Liver (tissue), 9 donors: Measurements from ENCODE around the gene HHIPL1. TPM values are rescaled to one million over a fixed set of nuclear protein-coding genes. Genes with fewer than 3 reads are reported as not detected.

ENCODE experiments used
- DNase-seq: peaks from one replicate; pipeline ENCODE4 v3.0.0-alpha.2; 2017; ENCODE audit warnings: low spot score
- H3K27ac ChIP-seq, 2 donors: one replicate each; pipeline ENCODE4 v1.7.0; 2013; ENCODE audit warnings: inconsistent platforms in 2 of 2, low read length in 2 of 2, control low read depth in 1 of 2, low read depth in 1 of 2, mild to moderate bottlenecking in 1 of 2
- H3K27me3 ChIP-seq, 4 donors: one replicate each; pipeline versions ENCODE4 v1.6.1 to v1.7.0; 2013; ENCODE audit warnings: low read length in 3 of 4, inconsistent platforms in 1 of 4, mild to moderate bottlenecking in 1 of 4, moderate library complexity in 1 of 4; ENCODE audit not compliant: control insufficient read depth in 4 of 4, insufficient read depth in 4 of 4
- H3K36me3 ChIP-seq, 4 donors: one replicate each; pipeline versions ENCODE4 v1.6.1 to v1.7.0; 2013; ENCODE audit warnings: low read length in 3 of 4, mild to moderate bottlenecking in 3 of 4, low read depth in 1 of 4, moderate library complexity in 1 of 4; ENCODE audit not compliant: control insufficient read depth in 4 of 4, insufficient read depth in 3 of 4
- H3K4me1 ChIP-seq, 4 donors: one replicate each; pipeline versions ENCODE4 v1.6.1 to v1.7.0; 2013; ENCODE audit warnings: low read length in 3 of 4, mild to moderate bottlenecking in 3 of 4, moderate library complexity in 1 of 4; ENCODE audit not compliant: control insufficient read depth in 4 of 4, insufficient read depth in 4 of 4
- H3K4me3 ChIP-seq, 3 donors: one replicate each; pipeline versions ENCODE4 v1.6.1 to v1.7.0; 2013; ENCODE audit warnings: low read length in 3 of 3, control low read depth in 1 of 3, low read depth in 1 of 3, mild to moderate bottlenecking in 1 of 3
- H3K9ac ChIP-seq, 2 donors: one replicate each; pipeline ENCODE4 v1.7.0; 2013; ENCODE audit warnings: low read length in 2 of 2, mild to moderate bottlenecking in 2 of 2, moderate library complexity in 2 of 2, control low read depth in 1 of 2, low read depth in 1 of 2
- H3K9me3 ChIP-seq, 4 donors: one replicate each; pipeline versions ENCODE4 v1.6.1 to v1.7.0; 2013; ENCODE audit warnings: low read length in 3 of 4; ENCODE audit not compliant: control insufficient read depth in 4 of 4
- EGR1 ChIP-seq, 2 donors: IDR thresholded peaks; 2 replicates each; pipeline ENCODE4 v1.6.1; 2016 to 2018; ENCODE audit warnings: antibody characterized with exemption in 2 of 2, low read depth in 2 of 2
- GABPA ChIP-seq, 2 donors: IDR thresholded peaks in 1 of 2; conservative IDR thresholded peaks in 1 of 2; 2 replicates each; pipeline ENCODE4 v1.6.1; 2016; ENCODE audit warnings: antibody characterized with exemption in 2 of 2, mild to moderate bottlenecking in 1 of 2, moderate library complexity in 1 of 2
- HNF4A ChIP-seq, 2 donors: conservative IDR thresholded peaks; 2 replicates each; pipeline ENCODE4 v1.6.1; 2016; ENCODE audit warnings: antibody characterized with exemption in 2 of 2, mild to moderate bottlenecking in 2 of 2
- HNF4G ChIP-seq: IDR thresholded peaks from 2 replicates; pipeline ENCODE4 v1.6.1; 2016; ENCODE audit warnings: antibody characterized with exemption
- RXRA ChIP-seq, 2 donors: IDR thresholded peaks; 2 replicates each; pipeline ENCODE4 v1.6.1; 2017 to 2018; ENCODE audit warnings: antibody characterized with exemption in 2 of 2, mild to moderate bottlenecking in 1 of 2
- SP1 ChIP-seq: IDR thresholded peaks from 2 replicates; pipeline ENCODE4 v1.6.1; 2018; ENCODE audit warnings: antibody characterized with exemption, mild to moderate bottlenecking
- TAF1 ChIP-seq: conservative IDR thresholded peaks from 2 replicates; pipeline ENCODE4 v1.6.1; 2016; ENCODE audit warnings: antibody characterized with exemption, mild to moderate bottlenecking
- YY1 ChIP-seq: IDR thresholded peaks from 2 replicates; pipeline ENCODE4 v1.6.1; 2016; ENCODE audit warnings: antibody characterized with exemption, mild to moderate bottlenecking
- WGBS: extraction: QIAGEN DNeasy Blood & Tissue Kit; methylation state at CpG from one replicate; pipeline ENCODE4 v1.1.7; 2013; 5-methylcytosine and 5-hydroxymethylcytosine counted together
- polyA plus RNA-seq, 2 donors: library from polyadenylated mRNA; stranded (reverse) in 1 of 2; unstranded in 1 of 2; fragments of 200-250 nt in 1 of 2; fragments of >200 nt in 1 of 2; fragmentation: Nextera tagmentation in 1 of 2; extraction: Ambion mirVana in 1 of 2; gene quantifications; one replicate each; pipeline versions ENCODE4 v1.2.1 to v1.2.3, GENCODE V29; 2013 to 2015
- total RNA-seq, 2 donors: library from RNA; depleted of rRNA; stranded (reverse); fragments of >200 nt; gene quantifications; one replicate each; pipeline ENCODE4 v1.2.3, GENCODE V29; 2014
- TF ChIP-seq, protein P1 (sequence below): IDR thresholded peaks from 2 replicates; pipeline ENCODE4 v1.6.1; 2016; ENCODE audit warnings: antibody characterized with exemption
- TF ChIP-seq, protein P2 (sequence below): IDR thresholded peaks from 2 replicates; pipeline ENCODE4 v1.6.1; 2016; ENCODE audit warnings: antibody characterized with exemption
- TF ChIP-seq, protein P3 (sequence below): IDR thresholded peaks from 2 replicates; pipeline ENCODE4 v1.6.1; 2016; ENCODE audit warnings: antibody characterized with exemption
- donor health status: healthy.
- donor health status: healthy.
- donor health status: healthy.
- donor health status: healthy.
- donor health status: healthy.

HHIPL1 gene
- total and polyA plus RNA-seq, 4 donors, result 0.96 to 1.7 (median 1.0) TPM

DNA sequence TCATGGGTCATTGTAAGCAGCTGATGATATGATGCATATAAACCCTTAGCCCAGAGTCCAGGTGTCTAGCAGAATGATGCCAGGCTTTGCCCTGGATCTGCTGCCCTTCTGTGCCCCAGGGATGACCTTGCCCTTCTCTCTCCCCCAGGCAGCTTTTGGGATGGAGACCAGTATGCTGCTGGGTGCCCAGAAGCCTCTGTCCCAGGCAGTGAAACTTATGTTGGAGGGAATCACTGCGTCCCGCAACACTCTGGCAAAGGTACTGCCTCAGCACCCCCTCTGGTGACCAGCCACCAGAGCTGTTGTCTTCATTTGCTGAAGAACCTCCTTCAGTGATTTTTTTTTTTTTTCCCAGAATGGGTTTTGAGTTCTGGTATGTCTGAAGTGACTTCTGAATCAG lies 62.5 kb downstream of the HHIPL1 start:
- DNase-seq, result no peak
- TF ChIP-seq TAF1, result no peak
- TF ChIP-seq, protein P1, sequence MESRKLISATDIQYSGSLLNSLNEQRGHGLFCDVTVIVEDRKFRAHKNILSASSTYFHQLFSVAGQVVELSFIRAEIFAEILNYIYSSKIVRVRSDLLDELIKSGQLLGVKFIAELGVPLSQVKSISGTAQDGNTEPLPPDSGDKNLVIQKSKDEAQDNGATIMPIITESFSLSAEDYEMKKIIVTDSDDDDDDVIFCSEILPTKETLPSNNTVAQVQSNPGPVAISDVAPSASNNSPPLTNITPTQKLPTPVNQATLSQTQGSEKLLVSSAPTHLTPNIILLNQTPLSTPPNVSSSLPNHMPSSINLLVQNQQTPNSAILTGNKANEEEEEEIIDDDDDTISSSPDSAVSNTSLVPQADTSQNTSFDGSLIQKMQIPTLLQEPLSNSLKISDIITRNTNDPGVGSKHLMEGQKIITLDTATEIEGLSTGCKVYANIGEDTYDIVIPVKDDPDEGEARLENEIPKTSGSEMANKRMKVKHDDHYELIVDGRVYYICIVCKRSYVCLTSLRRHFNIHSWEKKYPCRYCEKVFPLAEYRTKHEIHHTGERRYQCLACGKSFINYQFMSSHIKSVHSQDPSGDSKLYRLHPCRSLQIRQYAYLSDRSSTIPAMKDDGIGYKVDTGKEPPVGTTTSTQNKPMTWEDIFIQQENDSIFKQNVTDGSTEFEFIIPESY, result no peak
- TF ChIP-seq EGR1 (IDR thresholded peaks at IDR 0.05; ENCODE audit: low read depth in 2 of 2), result no peak
- TF ChIP-seq, protein P2, sequence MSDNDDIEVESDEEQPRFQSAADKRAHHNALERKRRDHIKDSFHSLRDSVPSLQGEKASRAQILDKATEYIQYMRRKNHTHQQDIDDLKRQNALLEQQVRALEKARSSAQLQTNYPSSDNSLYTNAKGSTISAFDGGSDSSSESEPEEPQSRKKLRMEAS, result no peak
- TF ChIP-seq HNF4G, result no peak
- TF ChIP-seq YY1, result no peak
- TF ChIP-seq, protein P3, sequence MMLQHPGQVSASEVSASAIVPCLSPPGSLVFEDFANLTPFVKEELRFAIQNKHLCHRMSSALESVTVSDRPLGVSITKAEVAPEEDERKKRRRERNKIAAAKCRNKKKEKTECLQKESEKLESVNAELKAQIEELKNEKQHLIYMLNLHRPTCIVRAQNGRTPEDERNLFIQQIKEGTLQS, result no peak
- no peak for TF ChIP-seq GABPA (IDR thresholded peaks at IDR 0.05 in 1 of 2, conservative IDR thresholded peaks at IDR 0.05 in 1 of 2)
- Histone ChIP-seq H3K27ac (no peak overlapping the region), H3K36me3 (peaks cover 0 to 3% (median under 1%) of the 10 kb centered on the region in 4 donors), H3K4me1 (no peaks in the 10 kb centered on the region), H3K4me3 (no peak overlapping the region), H3K9ac (no peak overlapping the region), H3K9me3 (peaks cover 0 to 12% (median 7%) of the 10 kb centered on the region in 4 donors), H3K27me3 (no peaks in the 10 kb centered on the region)
- WGBS, result 97% methylated on average over 2 of the region's 2 CpGs

DNA sequence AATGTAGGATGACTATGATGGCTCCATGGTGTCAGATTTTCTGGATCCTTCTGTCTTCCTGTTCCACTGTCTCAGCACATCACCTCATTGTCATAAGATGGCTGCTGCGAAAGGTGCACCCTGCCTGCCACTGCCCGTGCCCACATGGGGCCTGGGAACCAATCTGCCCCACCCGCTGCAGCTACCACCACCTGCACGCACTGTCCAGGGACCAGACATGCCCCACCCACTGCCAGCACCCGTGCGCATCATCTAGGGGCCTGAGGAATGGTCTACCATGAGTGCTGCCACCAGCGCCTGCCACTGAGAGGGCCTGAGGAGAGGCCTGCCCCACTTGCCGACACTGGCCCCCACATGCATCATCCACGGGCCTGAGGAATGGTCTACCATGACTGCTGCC lies 63.0 kb downstream of the HHIPL1 start:
- Histone ChIP-seq H3K4me1 (no peaks in the 10 kb centered on the region), H3K27ac (no peak overlapping the region), H3K27me3 (no peaks in the 10 kb centered on the region), H3K36me3 (peaks cover 0 to 3% (median under 1%) of the 10 kb centered on the region in 4 donors), H3K9ac (no peak overlapping the region), H3K9me3 (peaks cover 0 to 11% (median 7%) of the 10 kb centered on the region in 4 donors), H3K4me3 (no peak overlapping the region)
- 97% methylated on average over 9 of the region's 9 CpGs for WGBS
- DNase-seq, result no peak
- TF ChIP-seq RXRA (IDR thresholded peaks at IDR 0.05) (no peak), HNF4A (conservative IDR thresholded peaks at IDR 0.05) (no peak)

DNA sequence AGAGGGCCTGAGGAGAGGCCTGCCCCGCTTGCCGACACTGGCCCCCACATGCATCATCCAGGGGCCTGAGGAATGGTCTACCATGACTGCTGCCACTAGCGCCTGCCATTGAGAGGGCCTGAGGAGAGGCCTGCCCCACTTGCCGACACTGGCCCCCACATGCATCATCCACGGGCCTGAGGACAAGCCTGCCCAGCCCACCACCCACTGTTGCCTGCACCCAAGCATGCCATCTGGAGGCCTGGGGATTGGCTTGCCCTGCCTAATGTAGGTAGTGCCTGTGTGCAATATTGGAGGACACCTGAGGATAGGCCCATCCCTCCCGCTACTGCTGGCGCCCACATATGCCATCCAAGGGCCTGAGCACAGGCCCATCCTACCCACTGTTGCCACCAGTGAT lies 63.5 kb downstream of the HHIPL1 start:
- no peak for DNase-seq
- peaks cover 0 to 2% (median under 1%) of the 10 kb centered on the region in 4 donors for H3K36me3 ChIP-seq
- H3K9ac ChIP-seq, result no peak overlapping the region
- no peaks in the 10 kb centered on the region for H3K4me1 ChIP-seq
- H3K27ac ChIP-seq, result no peak overlapping the region
- H3K9me3 ChIP-seq, result peaks cover 0 to 6% (median 3%) of the 10 kb centered on the region in 4 donors
- 88% methylated on average over 7 of the region's 7 CpGs for WGBS
- no peak overlapping the region for H3K4me3 ChIP-seq
- no peaks in the 10 kb centered on the region for H3K27me3 ChIP-seq
- TF ChIP-seq SP1, result no peak
- TF ChIP-seq, protein P2, result no peak

DNA sequence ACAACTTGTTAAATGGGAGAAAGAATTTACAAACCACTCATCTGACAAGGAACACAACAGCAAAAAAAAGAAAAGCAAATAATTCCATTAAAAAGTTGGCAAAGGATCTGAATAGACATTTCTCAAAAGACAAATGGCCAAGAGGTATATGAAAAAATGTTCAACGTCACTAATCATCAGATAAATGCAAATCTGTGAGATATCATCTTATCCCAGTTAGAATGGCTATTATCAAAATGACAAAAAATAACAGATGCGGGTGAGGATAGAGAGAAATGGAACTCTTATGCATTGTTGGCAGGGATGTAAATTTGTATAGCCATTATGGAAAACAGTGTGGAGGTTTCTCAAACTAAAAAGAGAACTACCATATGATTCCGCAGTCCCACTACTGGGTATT lies 69.0 kb downstream of the HHIPL1 start:
- TF ChIP-seq, protein P3, result no peak
- TF ChIP-seq, protein P1, result no peak
- TF ChIP-seq, protein P2, result no peak
- TF ChIP-seq EGR1 (IDR thresholded peaks at IDR 0.05; ENCODE audit: low read depth in 2 of 2), result no peak
- no peak for TF ChIP-seq RXRA (IDR thresholded peaks at IDR 0.05)
- Histone ChIP-seq H3K27me3 (no peaks in the 10 kb centered on the region), H3K4me1 (no peaks in the 10 kb centered on the region), H3K27ac (no peak overlapping the region), H3K4me3 (no peak overlapping the region), H3K36me3 (no peaks in the 10 kb centered on the region), H3K9me3 (no peaks in the 10 kb centered on the region), H3K9ac (no peak overlapping the region)
- whole genome bisulfite sequencing, result 93% methylated on average over 3 of the region's 3 CpGs
- DNase-seq, result no peak
